ENCODE data around the gene PLBD1. TPM values are rescaled to one million over a fixed set of nuclear protein-coding genes. Genes with fewer than 3 reads are reported as not detected.

PLBD1 gene
- total and polyA plus RNA-seq, 8 donors = 3.2 to 35.4 (median 11.3) TPM

DNA sequence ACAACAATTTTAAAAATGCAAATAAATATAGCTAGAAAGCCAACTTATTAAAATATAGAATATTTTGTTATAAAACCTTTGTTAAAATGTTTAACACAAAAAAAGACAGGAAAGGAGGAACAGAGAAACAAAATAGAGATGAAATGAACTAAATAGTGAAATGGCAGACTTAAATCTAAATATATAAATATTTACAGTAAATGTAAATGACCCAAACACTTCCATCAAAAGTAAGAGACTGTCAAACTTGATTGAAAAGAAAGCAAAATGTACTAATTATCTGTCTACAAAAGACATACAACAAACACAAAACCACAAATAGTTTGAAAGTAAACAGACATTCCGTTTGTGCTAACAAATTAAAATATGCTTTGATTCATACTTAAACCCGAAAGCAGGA lies 41.7 kb downstream of the PLBD1 start:
- peaks cover 0 to 6% (median 0%) of the 10 kb centered on the region in 4 donors for H3K9me3 ChIP-seq
- no peak for DNase-seq
- TF ChIP-seq, protein P1, sequence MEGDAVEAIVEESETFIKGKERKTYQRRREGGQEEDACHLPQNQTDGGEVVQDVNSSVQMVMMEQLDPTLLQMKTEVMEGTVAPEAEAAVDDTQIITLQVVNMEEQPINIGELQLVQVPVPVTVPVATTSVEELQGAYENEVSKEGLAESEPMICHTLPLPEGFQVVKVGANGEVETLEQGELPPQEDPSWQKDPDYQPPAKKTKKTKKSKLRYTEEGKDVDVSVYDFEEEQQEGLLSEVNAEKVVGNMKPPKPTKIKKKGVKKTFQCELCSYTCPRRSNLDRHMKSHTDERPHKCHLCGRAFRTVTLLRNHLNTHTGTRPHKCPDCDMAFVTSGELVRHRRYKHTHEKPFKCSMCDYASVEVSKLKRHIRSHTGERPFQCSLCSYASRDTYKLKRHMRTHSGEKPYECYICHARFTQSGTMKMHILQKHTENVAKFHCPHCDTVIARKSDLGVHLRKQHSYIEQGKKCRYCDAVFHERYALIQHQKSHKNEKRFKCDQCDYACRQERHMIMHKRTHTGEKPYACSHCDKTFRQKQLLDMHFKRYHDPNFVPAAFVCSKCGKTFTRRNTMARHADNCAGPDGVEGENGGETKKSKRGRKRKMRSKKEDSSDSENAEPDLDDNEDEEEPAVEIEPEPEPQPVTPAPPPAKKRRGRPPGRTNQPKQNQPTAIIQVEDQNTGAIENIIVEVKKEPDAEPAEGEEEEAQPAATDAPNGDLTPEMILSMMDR (IDR thresholded peaks at IDR 0.05) = no peak
- H3K36me3 ChIP-seq = no peaks in the 10 kb centered on the region
- no peak for FAIRE-seq
- intact Hi-C loops (cut with DNase I) = no loop called here
- no peaks in the 10 kb centered on the region for H3K27me3 ChIP-seq
- no peaks in the 10 kb centered on the region for H3K4me1 ChIP-seq
- no peak overlapping the region for H3K4me3 ChIP-seq
- WGBS, 2 donors = 94 to 95% methylated on average over 2 of the region's 2 CpGs
- no peak overlapping the region for H3K27ac ChIP-seq
- no peak for ATAC-seq

DNA sequence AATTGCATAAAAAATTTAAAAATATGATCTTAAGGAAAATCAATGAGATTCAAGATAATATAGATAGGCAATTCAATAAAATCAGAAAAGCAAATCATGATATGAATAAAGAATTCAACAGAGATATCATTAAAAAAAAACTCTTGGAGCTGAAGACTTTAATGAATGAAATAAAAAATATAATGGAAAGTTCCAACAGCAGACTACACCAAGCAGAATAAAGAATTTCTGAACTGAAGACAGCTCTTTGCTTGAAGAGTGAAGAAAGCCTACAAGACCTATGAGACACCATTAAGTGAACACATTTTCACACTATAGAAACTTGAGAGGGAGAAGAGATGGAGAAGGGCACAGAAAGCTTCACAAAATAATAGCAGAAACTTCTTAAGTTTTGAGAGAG lies 45.9 kb downstream of the PLBD1 start:
- FAIRE-seq = no peak
- Histone ChIP-seq H3K4me1 (no peaks in the 10 kb centered on the region), H3K27ac (no peak overlapping the region), H3K27me3 (no peaks in the 10 kb centered on the region), H3K36me3 (no peaks in the 10 kb centered on the region), H3K4me3 (no peak overlapping the region), H3K9me3 (peaks cover 0 to 6% (median 0%) of the 10 kb centered on the region in 4 donors)
- TF ChIP-seq, protein P1 (IDR thresholded peaks at IDR 0.05) = no peak
- no peak for DNase-seq
- ATAC-seq = no peak
- intact Hi-C loops (cut with DNase I) = no loop called here

DNA sequence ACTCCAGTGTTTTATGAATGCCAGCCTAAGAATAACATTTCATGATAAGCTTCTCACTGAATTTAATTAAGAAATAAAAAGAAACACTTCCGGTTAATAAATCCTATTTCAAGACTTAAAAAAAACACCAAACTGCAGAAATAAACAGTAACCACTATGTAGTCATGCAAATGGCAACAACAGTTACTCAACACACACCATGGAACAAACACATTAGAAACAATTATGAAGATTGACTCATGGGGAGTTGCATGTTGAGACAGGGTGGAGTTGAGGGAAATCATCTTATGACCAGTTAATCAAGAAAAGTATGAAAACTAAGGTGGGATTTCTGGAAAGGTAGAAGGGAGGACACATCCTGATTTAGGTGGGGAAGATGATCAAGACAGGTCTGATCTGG lies 52.7 kb downstream of the PLBD1 start:
- DNase-seq (no peak), FAIRE-seq (no peak), ATAC-seq (peak in 1 of 4 donors; percentile 29)
- Histone ChIP-seq H3K4me1 (peaks cover 0 to 6% (median 4%) of the 10 kb centered on the region in 3 donors), H3K36me3 (no peaks in the 10 kb centered on the region), H3K4me3 (no peak overlapping the region), H3K9me3 (no peaks in the 10 kb centered on the region), H3K27ac (no peak overlapping the region), H3K27me3 (no peaks in the 10 kb centered on the region)
- TF ChIP-seq, protein P1 (IDR thresholded peaks at IDR 0.05) = no peak
- intact Hi-C loops (cut with DNase I) = loop anchor here in 1 of 3 donors (10.0 kb wide), 1 partner anchor 150 kb away; no protein-coding TSS in a partner anchor
- 70 to 82% methylated on average over 1 of the region's 1 CpG for WGBS, 2 donors

DNA sequence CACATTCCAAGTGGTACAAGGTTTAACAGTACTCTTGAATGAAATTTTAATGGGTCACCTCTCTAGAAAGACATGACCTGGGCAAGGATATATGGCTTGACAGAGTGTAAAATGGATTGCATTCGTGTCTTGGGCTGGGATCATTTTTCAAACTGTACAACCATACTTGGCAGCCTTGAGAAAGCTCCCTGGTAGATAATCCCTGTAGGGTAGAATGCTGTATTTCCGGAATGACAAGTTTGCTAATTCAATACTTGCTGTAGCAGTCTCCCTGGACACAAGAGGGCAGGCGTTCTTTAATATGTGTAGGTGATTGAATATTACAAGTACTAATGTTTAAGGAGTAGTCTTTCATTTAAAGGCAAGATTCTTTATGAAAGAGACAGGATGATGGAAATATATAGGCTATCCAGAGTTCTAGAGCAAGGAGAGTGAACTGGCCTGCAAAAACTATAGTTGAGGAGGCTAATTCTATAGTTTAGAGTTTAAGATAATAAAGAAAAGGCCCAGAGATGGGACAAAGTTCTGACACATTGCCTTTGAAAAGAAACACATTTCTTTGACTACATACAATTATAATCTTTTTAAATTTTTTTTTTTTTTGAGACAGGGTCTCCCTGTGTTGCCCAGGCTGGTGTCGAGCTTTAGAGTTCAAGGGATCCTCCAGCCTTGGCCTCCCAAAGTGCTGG lies 53.4 kb downstream of the PLBD1 start:
- no peaks in the 10 kb centered on the region for H3K9me3 ChIP-seq

More for the DNA sequence above, 53.4 kb downstream of the PLBD1 start:
- Histone ChIP-seq H3K27ac (peak overlapping the region in 2 of 4 donors; percentile 8 to 51), H3K4me3 (no peak overlapping the region), H3K4me1 (peaks cover 0 to 6% (median 4%) of the 10 kb centered on the region in 3 donors), H3K27me3 (no peaks in the 10 kb centered on the region), H3K36me3 (no peaks in the 10 kb centered on the region)
- DNase-seq (peak in 4 of 6 donors; percentile 46 to 76 (median 72)), FAIRE-seq (peak; percentile 87), ATAC-seq (peak; percentile 99 to 100 (median 100))
- TF ChIP-seq, protein P1 (IDR thresholded peaks at IDR 0.05) = peak; percentile 35 to 63 (median 50)
- WGBS, 2 donors = 27 to 28% methylated on average over 4 of the region's 4 CpGs
- intact Hi-C loops (cut with DNase I) = loop anchor here in 1 of 3 donors (10.0 kb wide), 1 partner anchor 151 kb away; no protein-coding TSS in a partner anchor

Measured in pancreas (tissue), 10 donors.